ENCODE measurements around the gene CHD5.

GRCh38 chr1:6222636-6223035, 42.5 kb upstream of the CHD5 start:
- TF ChIP-seq, protein P1, sequence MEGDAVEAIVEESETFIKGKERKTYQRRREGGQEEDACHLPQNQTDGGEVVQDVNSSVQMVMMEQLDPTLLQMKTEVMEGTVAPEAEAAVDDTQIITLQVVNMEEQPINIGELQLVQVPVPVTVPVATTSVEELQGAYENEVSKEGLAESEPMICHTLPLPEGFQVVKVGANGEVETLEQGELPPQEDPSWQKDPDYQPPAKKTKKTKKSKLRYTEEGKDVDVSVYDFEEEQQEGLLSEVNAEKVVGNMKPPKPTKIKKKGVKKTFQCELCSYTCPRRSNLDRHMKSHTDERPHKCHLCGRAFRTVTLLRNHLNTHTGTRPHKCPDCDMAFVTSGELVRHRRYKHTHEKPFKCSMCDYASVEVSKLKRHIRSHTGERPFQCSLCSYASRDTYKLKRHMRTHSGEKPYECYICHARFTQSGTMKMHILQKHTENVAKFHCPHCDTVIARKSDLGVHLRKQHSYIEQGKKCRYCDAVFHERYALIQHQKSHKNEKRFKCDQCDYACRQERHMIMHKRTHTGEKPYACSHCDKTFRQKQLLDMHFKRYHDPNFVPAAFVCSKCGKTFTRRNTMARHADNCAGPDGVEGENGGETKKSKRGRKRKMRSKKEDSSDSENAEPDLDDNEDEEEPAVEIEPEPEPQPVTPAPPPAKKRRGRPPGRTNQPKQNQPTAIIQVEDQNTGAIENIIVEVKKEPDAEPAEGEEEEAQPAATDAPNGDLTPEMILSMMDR (IDR thresholded peaks at IDR 0.05): no peak
- TF ChIP-seq POLR2A (IDR thresholded peaks at IDR 0.05): no peak

Data from adrenal gland (tissue), 5 donors.